A673 (cell line): ENCODE data around the gene TRPC4. TPM values are rescaled to one million over a fixed set of nuclear protein-coding genes. Genes with fewer than 3 reads are reported as not detected.

ENCODE experiments used
- BruUV-seq: library from RNA; stranded (reverse); fragments of 400-500 nt; replicated peaks from 2 replicates; lab custom pipeline; 2021; lab: Mats Ljungman, UMichigan
- CTCF ChIA-PET: fragments of 300-600 bp; sonication (Branson Sonifier 250); formaldehyde crosslinking; loops from one replicate; lab custom pipeline; 2022; ENCODE audit warnings: antibody characterized with exemption; lab: Charles Lee
- POLR2A ChIA-PET: fragments of 300-600 bp; sonication (Branson Sonifier 250); formaldehyde crosslinking; loops from one replicate; lab custom pipeline; 2022; ENCODE audit warnings: antibody characterized with exemption; ENCODE audit not compliant: low non-redundant PET; lab: Charles Lee
- DNase-seq: peaks from one replicate; pipeline ENCODE4 v3.0.0-alpha.2; 2015; ENCODE audit warnings: low spot score
- H3K27ac ChIP-seq: fragments of 200-600 bp; sonication (generic); 2 replicates; pipeline ENCODE4 v1.5.1; 2016; ENCODE audit warnings: mixed run types, low read depth, mild to moderate bottlenecking, mixed read lengths, antibody characterized with exemption, low read length; ENCODE audit not compliant: poor library complexity, severe bottlenecking
- H3K27me3 ChIP-seq: fragments of 200-600 bp; sonication (generic); replicated peaks from 2 replicates; pipeline ENCODE4 v1.6.1; 2017; ENCODE audit warnings: mixed run types, low read depth, mild to moderate bottlenecking, mixed read lengths, antibody characterized with exemption, low read length; ENCODE audit not compliant: insufficient read depth, poor library complexity
- H3K36me3 ChIP-seq: fragments of 200-600 bp; sonication (generic); 2 replicates; pipeline ENCODE4 v1.6.1; 2016; ENCODE audit warnings: mixed run types, mild to moderate bottlenecking, mixed read lengths, antibody characterized with exemption, low read length; ENCODE audit not compliant: insufficient read depth, poor library complexity, severe bottlenecking
- H3K4me1 ChIP-seq: fragments of 200-600 bp; sonication (generic); 2 replicates; pipeline ENCODE4 v1.6.1; 2017; ENCODE audit warnings: mixed run types, mild to moderate bottlenecking, mixed read lengths, antibody characterized with exemption, low read length; ENCODE audit not compliant: insufficient read depth, poor library complexity, severe bottlenecking
- H3K4me3 ChIP-seq: fragments of 200-600 bp; sonication (generic); 2 replicates; pipeline ENCODE4 v1.5.1; 2016; ENCODE audit warnings: low read depth, mixed run types, mild to moderate bottlenecking, mixed read lengths, low read length; ENCODE audit not compliant: poor library complexity, severe bottlenecking
- H3K9me3 ChIP-seq: fragments of 200-600 bp; sonication (generic); 2 replicates; pipeline ENCODE4 v1.6.1; 2016; ENCODE audit warnings: mixed run types, low read depth, mild to moderate bottlenecking, mixed read lengths, antibody characterized with exemption, low read length; ENCODE audit not compliant: poor library complexity, severe bottlenecking
- CTCF ChIP-seq: fragments of 300-800, 200-600 bp; sonication (generic); conservative IDR thresholded peaks from 2 replicates; pipeline ENCODE4 v1.5.1; 2017; ENCODE audit warnings: low read depth, mild to moderate bottlenecking, antibody characterized with exemption, low read length, moderate library complexity, mixed read lengths
- EZH2 ChIP-seq: fragments of 200-600 bp; sonication (generic); IDR thresholded peaks from 2 replicates; pipeline ENCODE4 v1.6.1; 2017; ENCODE audit warnings: borderline replicate concordance, low read depth, mild to moderate bottlenecking, mixed read lengths, antibody characterized with exemption, low read length; ENCODE audit not compliant: poor library complexity, severe bottlenecking
- intact Hi-C: fragments of 100-400 bp; cut with micrococcal nuclease; formaldehyde crosslinking; loops from one replicate; pipeline ENCODE4 v1.10.0; 2022; ENCODE audit not compliant: unreplicated experiment
- total RNA-seq: library from RNA; stranded (reverse); gene quantifications from 2 replicates; pipeline ENCODE4 v1.2.3, GENCODE V29; 2021

Gene TRPC4
- total RNA-seq, 1 experiment from 2014 or later = 27.0 TPM

- TF ChIP-seq EZH2 (no peak), CTCF (no peak)
- ChIA-PET POLR2A (no interaction called here), CTCF (no interaction called here)
- H3K36me3 ChIP-seq = no peaks in the 10 kb centered on the region
- no peak for DNase-seq
- no peak overlapping the region for H3K4me3 ChIP-seq
- peaks cover 20% of the 10 kb centered on the region for H3K4me1 ChIP-seq
- no TSS peak for BruUV-seq
- no peaks in the 10 kb centered on the region for H3K9me3 ChIP-seq
- intact Hi-C loops = no loop called here
- no peaks in the 10 kb centered on the region for H3K27me3 ChIP-seq
- H3K27ac ChIP-seq = no peak overlapping the region
Measured at GRCh38 chr13:37616131-37616530, 253.4 kb downstream of the TRPC4 start.

GRCh38 chr13:37615276-37615675 is 254.3 kb downstream of the TRPC4 start:
- ChIA-PET CTCF (no interaction called here), POLR2A (no interaction called here)
- Histone ChIP-seq H3K27me3 (no peaks in the 10 kb centered on the region), H3K4me3 (no peak overlapping the region), H3K36me3 (no peaks in the 10 kb centered on the region), H3K4me1 (peaks cover 20% of the 10 kb centered on the region), H3K9me3 (no peaks in the 10 kb centered on the region), H3K27ac (no peak overlapping the region)
- no TSS peak for BruUV-seq
- no peak for DNase-seq
- intact Hi-C loops = no loop called here
- TF ChIP-seq EZH2 (no peak), CTCF (no peak)

- no peaks in the 10 kb centered on the region for H3K9me3 ChIP-seq
- ChIA-PET POLR2A (no interaction called here), CTCF (no interaction called here)
- TF ChIP-seq EZH2 (no peak), CTCF (no peak)
- intact Hi-C loops = no loop called here
- no peak overlapping the region for H3K4me3 ChIP-seq
- no peaks in the 10 kb centered on the region for H3K27me3 ChIP-seq
- H3K27ac ChIP-seq = no peak overlapping the region
- H3K36me3 ChIP-seq = no peaks in the 10 kb centered on the region
- H3K4me1 ChIP-seq = peaks cover 20% of the 10 kb centered on the region
- DNase-seq = no peak
- no TSS peak for BruUV-seq
Measured at GRCh38 chr13:37613638-37614037, 255.9 kb downstream of the TRPC4 start.
